ENCODE measurements around the gene RABEP1. TPM values are rescaled to one million over a fixed set of nuclear protein-coding genes. Genes with fewer than 3 reads are reported as not detected.

The RABEP1 gene
- polyA plus RNA-seq, 1 of the 3 experiments (the other 2 are of a cell fraction) = 9.7 TPM

- Histone ChIP-seq H3K4me3 (ENCODE audit: low read depth in 2 of 2, low read length in 1 of 2) (no peak overlapping the region), H3K27ac (ENCODE audit: low read depth in 2 of 2, low read length in 1 of 2) (no peak overlapping the region)
- 53% methylated on average over 2 of the region's 2 CpGs for WGBS (ENCODE audit: low lambda C conversion rate)
- peak; percentile 33; the same call in 1 of the 2 replicates for TF ChIP-seq CTCF (IDR thresholded peaks at IDR 0.05)
- TF ChIP-seq ELF1 (IDR thresholded peaks at IDR 0.05) = no peak
- TF ChIP-seq MEF2A (IDR thresholded peaks at IDR 0.05; ENCODE audit: borderline replicate concordance, low read depth) = no peak
- TF ChIP-seq POLR2AphosphoS5 (IDR thresholded peaks at IDR 0.05; ENCODE audit: low read depth, low read length) = no peak
- TF ChIP-seq RFX5 (IDR thresholded peaks at IDR 0.05; ENCODE audit: low read length) = no peak
- TF ChIP-seq REST (IDR thresholded peaks at IDR 0.05; ENCODE audit: low read depth, low read length) = no peak
- TF ChIP-seq MXI1 (IDR thresholded peaks at IDR 0.05; ENCODE audit: low read depth, low read length) = no peak
- TF ChIP-seq EZH2phosphoT487 (IDR thresholded peaks at IDR 0.05; ENCODE audit: borderline replicate concordance, low read depth) = no peak
- no peak for TF ChIP-seq TEAD4 (IDR thresholded peaks at IDR 0.05; ENCODE audit: borderline replicate concordance, insufficient read depth)
- TF ChIP-seq FOSL2 (IDR thresholded peaks at IDR 0.05; ENCODE audit: borderline replicate concordance, low read depth) = peak; percentile 87
- no peak for TF ChIP-seq GABPA (IDR thresholded peaks at IDR 0.05; ENCODE audit: low read depth)
- TF ChIP-seq NFIC (IDR thresholded peaks at IDR 0.05; ENCODE audit: borderline replicate concordance) = no peak
- no peak for TF ChIP-seq RXRA (IDR thresholded peaks at IDR 0.05; ENCODE audit: borderline replicate concordance, low read depth)
- no peak for TF ChIP-seq TAF1 (IDR thresholded peaks at IDR 0.05; ENCODE audit: borderline replicate concordance, low read depth, low read length)
- no peak for TF ChIP-seq SMC3 (IDR thresholded peaks at IDR 0.05; ENCODE audit: low read depth, low read length)
- TF ChIP-seq RCOR1 (IDR thresholded peaks at IDR 0.05; ENCODE audit: low read length) = no peak
- TF ChIP-seq IRF3 (IDR thresholded peaks at IDR 0.05; ENCODE audit: low read depth, low read length) = no peak
- TF ChIP-seq, protein P1, sequence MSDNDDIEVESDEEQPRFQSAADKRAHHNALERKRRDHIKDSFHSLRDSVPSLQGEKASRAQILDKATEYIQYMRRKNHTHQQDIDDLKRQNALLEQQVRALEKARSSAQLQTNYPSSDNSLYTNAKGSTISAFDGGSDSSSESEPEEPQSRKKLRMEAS (IDR thresholded peaks at IDR 0.05; ENCODE audit: low read depth) = no peak
- TF ChIP-seq EP300 (IDR thresholded peaks at IDR 0.05; ENCODE audit: borderline replicate concordance in 1 of 2, low read depth in 1 of 2, low read length in 1 of 2) = no peak
- TF ChIP-seq YY1 (IDR thresholded peaks at IDR 0.05; ENCODE audit: low read depth) = no peak
- TF ChIP-seq USF1 (IDR thresholded peaks at IDR 0.05; ENCODE audit: borderline replicate concordance, low read depth) = no peak
- TF ChIP-seq FOXM1 (IDR thresholded peaks at IDR 0.05; ENCODE audit: low read depth) = no peak
- TF ChIP-seq, protein P2, sequence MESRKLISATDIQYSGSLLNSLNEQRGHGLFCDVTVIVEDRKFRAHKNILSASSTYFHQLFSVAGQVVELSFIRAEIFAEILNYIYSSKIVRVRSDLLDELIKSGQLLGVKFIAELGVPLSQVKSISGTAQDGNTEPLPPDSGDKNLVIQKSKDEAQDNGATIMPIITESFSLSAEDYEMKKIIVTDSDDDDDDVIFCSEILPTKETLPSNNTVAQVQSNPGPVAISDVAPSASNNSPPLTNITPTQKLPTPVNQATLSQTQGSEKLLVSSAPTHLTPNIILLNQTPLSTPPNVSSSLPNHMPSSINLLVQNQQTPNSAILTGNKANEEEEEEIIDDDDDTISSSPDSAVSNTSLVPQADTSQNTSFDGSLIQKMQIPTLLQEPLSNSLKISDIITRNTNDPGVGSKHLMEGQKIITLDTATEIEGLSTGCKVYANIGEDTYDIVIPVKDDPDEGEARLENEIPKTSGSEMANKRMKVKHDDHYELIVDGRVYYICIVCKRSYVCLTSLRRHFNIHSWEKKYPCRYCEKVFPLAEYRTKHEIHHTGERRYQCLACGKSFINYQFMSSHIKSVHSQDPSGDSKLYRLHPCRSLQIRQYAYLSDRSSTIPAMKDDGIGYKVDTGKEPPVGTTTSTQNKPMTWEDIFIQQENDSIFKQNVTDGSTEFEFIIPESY (IDR thresholded peaks at IDR 0.05; ENCODE audit: borderline replicate concordance, low read depth) = no peak
- TF ChIP-seq RAD21 (IDR thresholded peaks at IDR 0.05; ENCODE audit: low read length) = no peak
Measured at GRCh38 chr17:5422505-5422904, 140.4 kb downstream of the RABEP1 start.

More at GRCh38 chr17:5422505-5422904, 140.4 kb downstream of the RABEP1 start:
- no peaks in the 10 kb centered on the region for H3K9me2 ChIP-seq
- H3F3A ChIP-seq (replicated peaks; ENCODE audit: insufficient read depth) = peaks cover 7% of the 10 kb centered on the region
- H4K20me1 ChIP-seq (ENCODE audit: insufficient read depth) = no peaks in the 10 kb centered on the region
- H3K79me2 ChIP-seq (ENCODE audit: insufficient read depth) = peaks cover 57% of the 10 kb centered on the region
- H3K36me3 ChIP-seq (replicated peaks in 1 of 2; ENCODE audit: control insufficient read depth in 1 of 2, insufficient read depth in 2 of 2, low read length in 1 of 2) = peaks cover 50 to 62% of the 10 kb centered on the region in 2 experiments
- H3K9ac ChIP-seq = no peak overlapping the region
- no peak for DNase-seq
- H3K27me3 ChIP-seq (ENCODE audit: insufficient read depth) = no peaks in the 10 kb centered on the region
- H3K9me3 ChIP-seq = no peaks in the 10 kb centered on the region
- ChIA-PET POLR2A (no interaction called here), CTCF (interaction anchor here (9.4 kb wide), 1 partner anchor 16 kb away, joined by 84 read pairs; the partner anchor contains the start of gene C1QBP)
- peaks cover 6 to 16% of the 10 kb centered on the region in 2 experiments for H3K4me1 ChIP-seq (ENCODE audit: control insufficient read depth in 1 of 2, insufficient read depth in 2 of 2, low read depth in 1 of 2, low read length in 1 of 2)
- no peak overlapping the region; the same call in 1 of the 2 replicates for H2AFZ ChIP-seq (ENCODE audit: low read depth)
- H3K4me2 ChIP-seq = 0 out of 2 replicates have a peak overlapping the region, but pooled peaks have one; percentile 2
